ENCODE results near the gene MRTFB.

The MRTFB gene

DNA sequence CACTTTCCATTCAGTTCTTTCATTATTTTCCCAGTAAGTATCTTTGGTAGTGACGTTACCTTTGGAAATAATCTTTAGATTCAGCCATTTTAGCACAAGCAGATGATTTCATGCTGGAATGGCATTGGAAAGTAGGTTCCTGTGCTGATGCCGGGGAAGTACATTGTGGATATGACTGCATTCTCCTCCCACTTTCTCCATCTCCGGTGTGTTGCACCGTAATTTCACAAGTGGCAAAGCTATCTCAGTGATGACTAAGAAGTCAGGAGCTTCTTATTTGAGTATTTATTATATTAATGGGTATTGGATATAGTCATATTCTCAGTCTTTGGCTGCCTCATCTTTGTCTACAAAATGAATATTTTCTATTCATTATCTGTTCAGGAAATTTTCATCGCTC lies 69.8 kb downstream of the MRTFB start:
- Histone ChIP-seq H3K27ac (ENCODE audit: low read depth, low read length) (no peak overlapping the region), H3K9ac (ENCODE audit: low read depth, low read length) (no peak overlapping the region), H3K4me3 (ENCODE audit: low read length) (no peak overlapping the region), H3K4me1 (ENCODE audit: insufficient read depth, low read length) (no peaks in the 10 kb centered on the region), H3K36me3 (ENCODE audit: insufficient read depth, low read length) (peaks cover 22% of the 10 kb centered on the region), H3K9me3 (ENCODE audit: insufficient read depth, low read depth, low read length) (no peaks in the 10 kb centered on the region), H3K27me3 (ENCODE audit: insufficient read depth, low read length) (no peaks in the 10 kb centered on the region)
- 94% methylated on average over 5 of the region's 5 CpGs for WGBS

DNA sequence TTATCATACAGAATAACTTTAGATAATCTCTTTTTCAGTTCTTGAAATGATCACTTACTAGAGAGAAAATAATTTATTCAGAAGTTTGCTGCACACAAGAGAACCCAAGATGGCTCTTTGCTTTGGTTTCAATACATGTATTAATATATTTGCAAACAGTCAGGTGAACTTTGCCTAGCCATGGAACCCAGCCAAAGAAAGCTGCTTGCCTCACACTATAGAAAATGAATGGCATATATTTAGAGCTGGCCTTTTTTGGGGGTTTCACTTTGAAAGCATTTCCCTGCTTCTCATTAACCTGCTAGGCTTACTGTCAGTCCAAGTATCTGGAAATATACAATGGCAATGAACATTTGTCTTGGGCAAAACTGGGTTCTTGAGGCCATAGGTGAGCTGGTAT lies 75.3 kb downstream of the MRTFB start:
- peaks cover 7% of the 10 kb centered on the region for H3K36me3 ChIP-seq (ENCODE audit: insufficient read depth, low read length)
- no peak overlapping the region for H3K4me3 ChIP-seq (ENCODE audit: low read length)
- no peaks in the 10 kb centered on the region for H3K9me3 ChIP-seq (ENCODE audit: insufficient read depth, low read depth, low read length)
- no peaks in the 10 kb centered on the region for H3K4me1 ChIP-seq (ENCODE audit: insufficient read depth, low read length)
- no peak overlapping the region for H3K27ac ChIP-seq (ENCODE audit: low read depth, low read length)
- no peak overlapping the region for H3K9ac ChIP-seq (ENCODE audit: low read depth, low read length)
- no peaks in the 10 kb centered on the region for H3K27me3 ChIP-seq (ENCODE audit: insufficient read depth, low read length)

DNA sequence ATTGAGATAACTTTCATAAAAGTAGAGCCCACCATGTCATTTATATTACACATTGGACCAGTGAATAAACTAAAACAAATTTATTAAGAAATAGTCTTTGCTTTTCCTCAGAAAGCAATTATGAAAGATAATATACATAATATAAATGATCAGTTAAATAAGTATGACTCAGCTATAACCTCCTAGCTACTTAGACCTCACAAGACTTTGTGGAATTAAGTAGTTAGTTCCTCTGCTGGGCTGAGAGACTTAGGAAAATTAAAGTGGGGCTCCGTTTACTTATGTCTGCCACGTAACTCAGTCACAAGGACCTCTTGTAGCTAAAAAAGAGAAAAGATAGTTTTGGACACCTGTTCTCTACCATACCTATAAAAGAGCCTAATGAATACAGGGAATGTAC lies 76.9 kb downstream of the MRTFB start:
- Histone ChIP-seq H3K27me3 (ENCODE audit: insufficient read depth, low read length) (no peaks in the 10 kb centered on the region), H3K4me1 (ENCODE audit: insufficient read depth, low read length) (no peaks in the 10 kb centered on the region), H3K27ac (ENCODE audit: low read depth, low read length) (no peak overlapping the region), H3K4me3 (ENCODE audit: low read length) (no peak overlapping the region), H3K9me3 (ENCODE audit: insufficient read depth, low read depth, low read length) (no peaks in the 10 kb centered on the region), H3K36me3 (ENCODE audit: insufficient read depth, low read length) (0 out of 2 replicates have a peak, but pooled peaks cover 3% of the 10 kb centered on the region), H3K9ac (ENCODE audit: low read depth, low read length) (no peak overlapping the region)
- 85% methylated on average over 2 of the region's 2 CpGs for WGBS

DNA sequence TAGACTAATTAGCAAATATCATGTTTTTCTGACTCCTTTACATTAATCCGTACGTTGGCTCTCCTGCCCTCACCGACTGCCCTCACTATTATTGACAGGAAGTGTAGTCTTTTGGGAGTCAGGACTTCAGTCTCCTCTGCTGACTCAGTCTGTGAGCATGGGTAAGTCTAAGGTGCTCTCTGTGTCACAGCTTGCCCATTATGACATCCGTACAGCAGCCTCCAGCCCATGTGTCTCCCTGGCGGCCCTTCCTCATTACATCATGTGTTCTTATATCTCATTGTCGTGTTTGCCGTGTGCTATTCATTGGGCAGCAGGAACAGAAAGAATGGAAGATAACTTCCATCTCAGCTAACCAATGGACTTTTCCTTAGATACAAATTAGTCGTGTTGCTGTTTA lies 77.5 kb downstream of the MRTFB start:
- 94% methylated on average over 8 of the region's 8 CpGs for WGBS
- H3K9ac ChIP-seq (ENCODE audit: low read depth, low read length) = no peak overlapping the region
- H3K4me1 ChIP-seq (ENCODE audit: insufficient read depth, low read length) = no peaks in the 10 kb centered on the region
- H3K27ac ChIP-seq (ENCODE audit: low read depth, low read length) = no peak overlapping the region
- H3K27me3 ChIP-seq (ENCODE audit: insufficient read depth, low read length) = no peaks in the 10 kb centered on the region
- 0 out of 2 replicates have a peak, but pooled peaks cover 3% of the 10 kb centered on the region for H3K36me3 ChIP-seq (ENCODE audit: insufficient read depth, low read length)
- no peak overlapping the region for H3K4me3 ChIP-seq (ENCODE audit: low read length)
- H3K9me3 ChIP-seq (ENCODE audit: insufficient read depth, low read depth, low read length) = no peaks in the 10 kb centered on the region

DNA sequence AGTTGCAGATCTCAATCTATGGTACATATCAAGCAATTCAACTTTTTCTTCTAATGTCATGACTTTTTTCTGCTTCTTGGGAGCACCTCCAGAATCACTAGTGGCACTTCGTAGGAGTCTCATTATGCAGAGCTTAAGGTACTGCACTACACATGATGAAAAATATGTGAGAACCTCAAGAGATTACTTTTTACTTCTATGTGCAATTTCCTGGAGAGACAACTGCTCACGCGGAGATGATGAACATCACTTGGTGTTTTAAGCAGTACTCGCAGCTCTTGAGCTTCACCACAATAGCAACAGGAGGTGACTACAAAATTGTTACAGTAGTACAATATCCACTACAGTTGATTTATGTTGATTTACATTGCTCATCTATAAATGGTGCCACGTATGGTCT lies 79.7 kb downstream of the MRTFB start:
- 0 out of 2 replicates have a peak, but pooled peaks cover 3% of the 10 kb centered on the region for H3K36me3 ChIP-seq (ENCODE audit: insufficient read depth, low read length)
- no peak overlapping the region for H3K4me3 ChIP-seq (ENCODE audit: low read length)
- H3K27me3 ChIP-seq (ENCODE audit: insufficient read depth, low read length) = no peaks in the 10 kb centered on the region
- H3K27ac ChIP-seq (ENCODE audit: low read depth, low read length) = no peak overlapping the region
- 95% methylated on average over 4 of the region's 5 CpGs for WGBS
- H3K4me1 ChIP-seq (ENCODE audit: insufficient read depth, low read length) = no peaks in the 10 kb centered on the region
- H3K9me3 ChIP-seq (ENCODE audit: insufficient read depth, low read depth, low read length) = no peaks in the 10 kb centered on the region
- no peak overlapping the region for H3K9ac ChIP-seq (ENCODE audit: low read depth, low read length)

DNA sequence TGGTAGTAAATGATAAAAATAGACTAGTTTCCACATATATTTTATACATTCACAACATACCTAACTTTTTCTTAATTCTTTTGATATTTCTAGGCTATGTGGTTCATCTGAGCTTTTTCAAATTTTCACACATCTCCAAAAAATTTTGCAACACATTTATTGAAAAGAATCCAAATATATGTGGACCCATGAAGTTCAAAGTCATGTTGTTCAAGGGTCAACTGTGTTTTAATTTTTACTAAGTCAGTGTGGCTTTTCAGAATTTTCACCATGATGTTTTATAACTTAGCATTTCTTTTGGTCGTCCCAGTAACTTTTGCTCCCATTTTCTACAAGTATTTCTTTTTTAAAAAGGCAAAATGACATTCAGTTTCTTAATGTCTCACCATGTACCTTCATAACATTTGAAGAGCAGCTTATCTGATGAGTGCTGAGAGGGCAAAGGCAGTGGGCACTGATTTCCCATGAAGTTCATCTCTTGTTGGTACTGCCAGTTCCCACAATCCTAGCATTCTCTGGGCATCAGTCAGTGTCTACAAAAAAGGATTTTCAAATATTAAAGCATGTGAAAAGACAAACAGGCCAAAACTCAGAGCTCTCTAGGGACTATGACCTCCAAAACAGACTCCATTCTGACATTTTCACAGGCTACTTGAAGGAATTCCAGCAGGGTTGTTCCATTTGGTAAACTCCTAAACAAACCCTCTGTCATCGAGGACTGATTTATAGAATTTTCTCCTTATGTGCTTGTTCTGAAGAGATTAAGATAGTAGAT lies 80.3 kb downstream of the MRTFB start:
- Histone ChIP-seq H3K4me3 (ENCODE audit: low read length) (no peak overlapping the region), H3K27ac (ENCODE audit: low read depth, low read length) (no peak overlapping the region), H3K36me3 (ENCODE audit: insufficient read depth, low read length) (0 out of 2 replicates have a peak, but pooled peaks cover 3% of the 10 kb centered on the region), H3K9me3 (ENCODE audit: insufficient read depth, low read depth, low read length) (no peaks in the 10 kb centered on the region), H3K9ac (ENCODE audit: low read depth, low read length) (no peak overlapping the region), H3K4me1 (ENCODE audit: insufficient read depth, low read length) (no peaks in the 10 kb centered on the region), H3K27me3 (ENCODE audit: insufficient read depth, low read length) (no peaks in the 10 kb centered on the region)
- WGBS = 97% methylated on average over 2 of the region's 2 CpGs

DNA sequence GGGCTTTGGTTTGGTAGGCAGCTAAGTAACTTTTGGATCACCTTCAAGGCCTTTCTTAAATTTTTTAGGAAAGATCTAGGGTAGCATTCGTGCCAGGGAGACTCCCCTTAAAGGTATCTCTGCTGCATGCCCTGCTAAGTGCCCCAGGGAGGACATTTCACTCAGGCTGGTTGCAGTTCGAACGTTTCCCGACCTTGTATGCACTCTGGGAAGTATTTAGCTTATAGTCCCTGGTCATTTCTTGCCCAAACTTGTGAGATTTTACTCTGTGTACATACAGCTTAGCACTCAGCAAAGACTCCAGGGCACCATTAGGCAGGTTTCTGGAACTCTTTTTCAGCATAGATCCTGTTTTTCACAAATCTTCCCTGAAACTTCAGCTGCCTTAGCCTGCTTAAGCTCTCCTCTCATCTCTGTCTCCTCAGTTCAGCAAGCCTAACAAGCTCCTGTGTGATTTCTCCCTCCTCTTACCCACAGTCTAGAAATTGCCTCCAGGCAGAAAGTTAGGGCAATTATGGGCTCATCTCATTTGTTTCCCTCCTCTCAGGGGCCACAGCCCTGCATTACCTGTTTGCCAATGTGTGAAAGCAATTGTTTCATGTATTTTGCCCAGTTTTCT lies 84.6 kb downstream of the MRTFB start:
- 0 out of 2 replicates have a peak, but pooled peaks cover 2% of the 10 kb centered on the region for H3K36me3 ChIP-seq (ENCODE audit: insufficient read depth, low read length)
- H3K27me3 ChIP-seq (ENCODE audit: insufficient read depth, low read length) = no peaks in the 10 kb centered on the region
- no peak overlapping the region for H3K27ac ChIP-seq (ENCODE audit: low read depth, low read length)
- no peak overlapping the region for H3K4me3 ChIP-seq (ENCODE audit: low read length)
- no peak overlapping the region for H3K9ac ChIP-seq (ENCODE audit: low read depth, low read length)
- WGBS = 86% methylated on average over 4 of the region's 4 CpGs
- H3K4me1 ChIP-seq (ENCODE audit: insufficient read depth, low read length) = no peaks in the 10 kb centered on the region
- no peaks in the 10 kb centered on the region for H3K9me3 ChIP-seq (ENCODE audit: insufficient read depth, low read depth, low read length)

DNA sequence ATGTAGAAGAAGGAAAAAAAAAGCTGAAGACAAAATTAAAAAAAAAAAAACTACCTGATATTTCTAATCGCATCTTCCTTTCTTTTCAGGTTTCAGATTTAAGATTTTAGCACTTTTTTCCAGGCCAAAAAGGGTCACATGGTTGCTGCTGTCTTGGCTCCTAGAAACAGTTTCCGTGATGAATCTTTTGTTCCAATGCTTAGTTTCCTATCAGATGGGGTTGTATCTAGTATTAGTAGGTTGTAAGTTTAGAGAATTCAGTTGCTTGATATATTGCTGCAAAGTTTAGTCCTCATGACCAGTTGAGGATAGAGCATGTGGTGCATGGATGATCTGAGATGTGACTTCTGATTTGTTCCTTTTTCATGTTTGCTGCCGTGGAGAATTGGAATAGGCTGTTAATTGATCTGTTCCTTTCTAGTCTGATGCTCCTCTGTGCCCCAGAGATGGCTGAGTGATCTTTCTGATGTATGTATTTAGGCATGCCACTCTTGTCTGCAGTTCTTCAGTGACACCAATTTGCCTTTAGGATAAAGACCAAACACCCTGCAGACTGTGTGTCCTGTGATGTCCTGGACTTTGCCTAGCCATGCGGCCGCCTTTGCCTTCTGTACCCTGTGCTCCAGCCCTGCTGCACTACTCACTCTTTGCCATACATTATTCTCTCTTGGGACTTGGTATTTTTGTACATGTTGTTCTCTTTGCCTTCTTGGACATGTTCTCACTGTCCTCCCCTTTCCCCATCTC lies 94.0 kb downstream of the MRTFB start:
- Histone ChIP-seq H3K27ac (ENCODE audit: low read depth, low read length) (no peak overlapping the region), H3K9me3 (ENCODE audit: insufficient read depth, low read depth, low read length) (no peaks in the 10 kb centered on the region), H3K4me1 (ENCODE audit: insufficient read depth, low read length) (no peaks in the 10 kb centered on the region), H3K9ac (ENCODE audit: low read depth, low read length) (no peak overlapping the region), H3K27me3 (ENCODE audit: insufficient read depth, low read length) (no peaks in the 10 kb centered on the region), H3K4me3 (ENCODE audit: low read length) (no peak overlapping the region), H3K36me3 (ENCODE audit: insufficient read depth, low read length) (no peaks in the 10 kb centered on the region)
- WGBS = 95% methylated on average over 5 of the region's 5 CpGs

DNA sequence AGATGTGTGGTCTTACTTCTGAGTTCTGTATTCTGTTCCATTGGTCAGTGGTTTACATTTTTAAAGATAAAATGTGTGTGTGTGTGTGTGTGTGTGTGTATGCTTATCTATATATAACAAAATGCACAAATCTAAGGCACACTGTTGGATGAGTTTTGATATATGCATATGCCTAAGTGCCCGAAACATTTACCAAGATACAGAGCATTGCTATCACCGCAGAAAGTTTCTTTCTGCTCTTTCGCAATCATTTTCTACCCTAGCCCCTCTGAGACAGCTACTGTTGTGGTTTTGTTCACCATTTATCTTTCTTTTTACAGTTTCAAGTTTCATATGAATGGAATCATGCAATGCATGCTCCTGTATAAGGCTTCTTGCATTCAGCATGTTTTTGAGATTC lies 97.0 kb downstream of the MRTFB start:
- Histone ChIP-seq H3K4me3 (ENCODE audit: low read length) (no peak overlapping the region), H3K27me3 (ENCODE audit: insufficient read depth, low read length) (no peaks in the 10 kb centered on the region), H3K36me3 (ENCODE audit: insufficient read depth, low read length) (no peaks in the 10 kb centered on the region), H3K27ac (ENCODE audit: low read depth, low read length) (no peak overlapping the region), H3K9ac (ENCODE audit: low read depth, low read length) (no peak overlapping the region), H3K9me3 (ENCODE audit: insufficient read depth, low read depth, low read length) (peaks cover 8% of the 10 kb centered on the region; the same call in 1 of the 2 replicates), H3K4me1 (ENCODE audit: insufficient read depth, low read length) (no peaks in the 10 kb centered on the region)
- 99% methylated on average over 3 of the region's 3 CpGs for WGBS

DNA sequence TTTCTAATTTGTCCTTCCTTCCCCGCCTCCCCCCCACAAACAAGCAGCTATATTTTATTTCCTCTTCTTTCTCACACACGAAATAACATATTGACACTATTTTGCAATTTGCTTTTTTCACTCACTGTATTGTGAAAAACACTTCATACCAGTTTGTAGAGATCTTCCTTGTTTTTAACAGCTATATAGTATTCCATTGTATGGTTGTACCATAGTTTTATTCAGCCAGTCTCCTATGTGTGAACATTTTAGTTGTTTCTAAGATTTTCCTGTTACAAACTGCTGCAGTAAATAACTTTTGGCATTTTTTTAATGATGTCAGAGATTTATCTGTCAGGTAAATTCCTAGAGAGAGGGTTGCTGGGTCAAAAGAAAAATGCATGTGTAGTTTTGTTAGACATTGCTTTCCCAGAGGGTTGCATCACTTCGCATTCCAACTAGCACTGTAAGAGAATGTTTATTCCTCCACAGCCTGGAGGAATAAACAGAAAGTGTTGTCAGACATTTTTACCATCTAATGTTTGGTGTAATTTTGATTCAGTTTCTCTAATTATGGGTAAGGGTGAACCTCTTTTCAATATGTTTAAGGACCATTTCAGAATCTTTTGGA lies 101.2 kb downstream of the MRTFB start:
- no peaks in the 10 kb centered on the region for H3K4me1 ChIP-seq (ENCODE audit: insufficient read depth, low read length)
- WGBS = 92% methylated on average over 3 of the region's 3 CpGs
- H3K9ac ChIP-seq (ENCODE audit: low read depth, low read length) = no peak overlapping the region
- H3K27me3 ChIP-seq (ENCODE audit: insufficient read depth, low read length) = no peaks in the 10 kb centered on the region
- H3K4me3 ChIP-seq (ENCODE audit: low read length) = no peak overlapping the region
- peaks cover 8% of the 10 kb centered on the region; the same call in 1 of the 2 replicates for H3K9me3 ChIP-seq (ENCODE audit: insufficient read depth, low read depth, low read length)
- H3K36me3 ChIP-seq (ENCODE audit: insufficient read depth, low read length) = no peaks in the 10 kb centered on the region
- no peak overlapping the region for H3K27ac ChIP-seq (ENCODE audit: low read depth, low read length)

DNA sequence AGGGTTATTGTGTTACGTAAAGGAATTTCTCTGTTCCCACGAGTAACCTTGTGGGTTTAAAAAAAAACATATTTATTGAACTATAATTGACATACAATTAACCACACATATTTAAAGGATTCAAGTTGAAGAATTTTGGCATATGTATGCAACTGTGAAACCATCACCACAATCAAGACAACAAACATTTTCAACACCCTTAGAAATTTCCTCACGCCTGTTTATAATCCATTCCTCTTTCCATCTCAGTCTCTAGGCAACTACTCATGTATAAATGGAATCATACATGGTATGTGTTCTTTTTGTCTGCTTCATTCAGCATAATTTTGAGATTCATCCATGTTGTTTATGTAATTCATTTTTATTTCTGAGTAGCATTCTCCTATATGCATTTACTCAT lies 104.0 kb downstream of the MRTFB start:
- WGBS = 94% methylated on average over 2 of the region's 3 CpGs

More for the DNA sequence above, 104.0 kb downstream of the MRTFB start:
- H3K27me3 ChIP-seq (ENCODE audit: insufficient read depth, low read length) = no peaks in the 10 kb centered on the region
- no peaks in the 10 kb centered on the region for H3K36me3 ChIP-seq (ENCODE audit: insufficient read depth, low read length)
- no peak overlapping the region for H3K9ac ChIP-seq (ENCODE audit: low read depth, low read length)
- no peak overlapping the region for H3K27ac ChIP-seq (ENCODE audit: low read depth, low read length)
- peaks cover 1% of the 10 kb centered on the region; the same call in 1 of the 2 replicates for H3K4me1 ChIP-seq (ENCODE audit: insufficient read depth, low read length)
- H3K9me3 ChIP-seq (ENCODE audit: insufficient read depth, low read depth, low read length) = peaks cover 8% of the 10 kb centered on the region; the same call in 1 of the 2 replicates
- no peak overlapping the region for H3K4me3 ChIP-seq (ENCODE audit: low read length)

Data from HUES64 (cell line).